Psoas muscle (tissue), 8 donors: ENCODE measurements around the gene METRNL. TPM values are rescaled to one million over a fixed set of nuclear protein-coding genes. Genes with fewer than 3 reads are reported as not detected.
"Not testable (repeated sequence)": the region's sequence is repeated elsewhere in the genome, so short reads cannot be mapped to it uniquely, and the experiment has no call there.

Experiments
- ATAC-seq, 4 donors: fragments of 200-7000 bp; cut with Tn5 transposase; one replicate each; pipeline ENCODE4 v1.9.1; 2020; ENCODE audit warnings: moderate library complexity in 3 of 4, mild to moderate bottlenecking in 2 of 4
- DNase-seq, 2 donors: peaks; one replicate each; pipeline ENCODE4 v3.0.0-alpha.2; 2020
- H3K27ac ChIP-seq: fragments of 200-600 bp; one replicate; pipeline ENCODE4 v1.8.0; 2022
- H3K27me3 ChIP-seq, 3 donors: fragments of 200-600 bp in 1 of 3; one replicate each; pipeline versions ENCODE4 v1.6.1 to v1.8.0; 2013 to 2022; ENCODE audit warnings: low read length in 2 of 3, mild to moderate bottlenecking in 2 of 3, moderate library complexity in 1 of 3; ENCODE audit not compliant: insufficient read depth in 3 of 3
- H3K36me3 ChIP-seq, 2 donors: fragments of 200-600 bp in 1 of 2; one replicate each; pipeline versions ENCODE4 v1.6.1 to v1.8.0; 2013 to 2022; ENCODE audit warnings: low read depth in 1 of 2, mild to moderate bottlenecking in 1 of 2, moderate library complexity in 1 of 2; ENCODE audit not compliant: insufficient read depth in 1 of 2
- H3K4me1 ChIP-seq: fragments of 200-600 bp; one replicate; pipeline ENCODE4 v1.8.0; 2022
- H3K4me3 ChIP-seq: fragments of 200-600 bp; one replicate; pipeline ENCODE4 v1.8.0; 2022; ENCODE audit warnings: mild to moderate bottlenecking
- H3K9me3 ChIP-seq: fragments of 200-600 bp; one replicate; pipeline ENCODE4 v1.8.0; 2022
- CTCF ChIP-seq: fragments of 200-600 bp; IDR thresholded peaks from one replicate; pipeline ENCODE4 v1.8.0; 2022; ENCODE audit warnings: antibody characterized with exemption
- WGBS, 3 donors: extraction: QIAGEN DNeasy Blood & Tissue Kit; methylation state at CpG; one replicate each; pipeline versions ENCODE4 v1.1.6 to v1.1.7; 2013; 5-methylcytosine and 5-hydroxymethylcytosine counted together
- intact Hi-C, 2 donors: fragments of 100-400 bp; cut with DNase I; formaldehyde crosslinking; loops; one replicate each; pipeline versions ENCODE4 v1.11.0 to v1.14.2; 2022
- polyA plus RNA-seq, 3 donors: library from polyadenylated mRNA; stranded (reverse); fragments of 200-250 nt; gene quantifications; one replicate each; pipeline ENCODE4 v1.2.3, GENCODE V29; 2013
- total RNA-seq, 4 donors: library from RNA; stranded (reverse); fragmentation: NEBNext Ultra II Directional in 2 of 4; extraction: Animal tissue kit (Norgen Biotek cat#: 25700) in 2 of 4; gene quantifications; one replicate each; pipeline versions ENCODE4 v1.2.1 to v1.2.4, GENCODE V29; 2021 to 2023
- donor health status: healthy with polysubstance abuse.
- donor health status: DM: no; HTN: no; CAD: no; lungs with moderate emphysema.
- donor health status: Bipolar disorder and iron deficiency.
- donor health status: healthy.
- donor health status: DM: yes; HTN: yes; CAD: no.
- donor health status: DM: no; HTN: no; CAD: no.
- donor health status: DM: no; HTN: no; CAD: no.
- donor health status: DM: yes; HTN: yes; CAD: no.

METRNL gene
- total and polyA plus RNA-seq, 7 donors: 6.7 to 81.7 (median 12.1) TPM

GRCh38 chr17:83054518-83055125, 24.8 kb upstream of the METRNL start:
- intact Hi-C loops: no loop called here
- H3K27me3 ChIP-seq: no peaks in the 10 kb centered on the region
- no peaks in the 10 kb centered on the region for H3K36me3 ChIP-seq
- 88 to 94% (median 90%) methylated on average over 13 of the region's 13 CpGs for WGBS, 3 donors
- DNase-seq (peak in 1 of 2 donors; percentile 31), ATAC-seq (no peak)
- no peak for TF ChIP-seq CTCF
- no peak overlapping the region for H3K27ac ChIP-seq
- peaks cover 25% of the 10 kb centered on the region for H3K4me1 ChIP-seq
- no peak overlapping the region for H3K4me3 ChIP-seq
- H3K9me3 ChIP-seq: no peaks in the 10 kb centered on the region

DNA sequence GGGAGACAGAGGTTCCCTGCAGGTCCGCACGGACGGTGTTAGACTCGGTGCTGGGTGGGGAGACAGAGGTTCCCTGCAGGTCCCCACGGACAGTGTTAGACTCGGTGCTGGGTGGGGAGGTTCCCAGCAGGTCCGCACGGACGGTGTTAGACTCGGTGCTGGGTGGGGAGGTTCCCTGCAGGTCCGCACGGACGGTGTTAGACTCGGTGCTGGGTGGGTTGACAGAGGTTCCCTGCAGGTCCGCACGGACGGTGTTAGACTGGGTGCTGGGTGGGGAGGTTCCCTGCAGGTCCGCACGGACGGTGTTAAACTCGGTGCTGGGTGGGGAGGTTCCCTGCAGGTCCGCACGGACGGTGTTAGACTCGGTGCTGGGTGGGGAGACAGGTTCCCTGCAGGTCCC, 24.2 kb upstream of the METRNL start:
- intact Hi-C loops, H3K9me3 ChIP-seq, H3K4me3 ChIP-seq, H3K27ac ChIP-seq, ATAC-seq, DNase-seq, H3K27me3 ChIP-seq, H3K36me3 ChIP-seq: not testable (repeated sequence)
- H3K4me1 ChIP-seq: peaks cover 25% of the 10 kb centered on the region
- WGBS, 3 donors: 91 to 93% (median 92%) methylated on average over 21 to 25 of the region's 25 CpGs

- no peaks in the 10 kb centered on the region for H3K27me3 ChIP-seq
- 44 to 53% (median 45%) methylated on average over 16 of the region's 16 CpGs for WGBS, 3 donors
- peak overlapping the region; percentile 66 for H3K27ac ChIP-seq
- no peaks in the 10 kb centered on the region for H3K9me3 ChIP-seq
- peak overlapping the region; percentile 0 for H3K4me3 ChIP-seq
- DNase-seq (peak in 1 of 2 donors; percentile 60), ATAC-seq (peak; percentile 25 to 55 (median 49))
- no peak for TF ChIP-seq CTCF
- no peaks in the 10 kb centered on the region for H3K36me3 ChIP-seq
- intact Hi-C loops: no loop called here
- peaks cover 25% of the 10 kb centered on the region for H3K4me1 ChIP-seq
Observed at GRCh38 chr17:83055911-83056582, 23.4 kb upstream of the METRNL start.

DNA sequence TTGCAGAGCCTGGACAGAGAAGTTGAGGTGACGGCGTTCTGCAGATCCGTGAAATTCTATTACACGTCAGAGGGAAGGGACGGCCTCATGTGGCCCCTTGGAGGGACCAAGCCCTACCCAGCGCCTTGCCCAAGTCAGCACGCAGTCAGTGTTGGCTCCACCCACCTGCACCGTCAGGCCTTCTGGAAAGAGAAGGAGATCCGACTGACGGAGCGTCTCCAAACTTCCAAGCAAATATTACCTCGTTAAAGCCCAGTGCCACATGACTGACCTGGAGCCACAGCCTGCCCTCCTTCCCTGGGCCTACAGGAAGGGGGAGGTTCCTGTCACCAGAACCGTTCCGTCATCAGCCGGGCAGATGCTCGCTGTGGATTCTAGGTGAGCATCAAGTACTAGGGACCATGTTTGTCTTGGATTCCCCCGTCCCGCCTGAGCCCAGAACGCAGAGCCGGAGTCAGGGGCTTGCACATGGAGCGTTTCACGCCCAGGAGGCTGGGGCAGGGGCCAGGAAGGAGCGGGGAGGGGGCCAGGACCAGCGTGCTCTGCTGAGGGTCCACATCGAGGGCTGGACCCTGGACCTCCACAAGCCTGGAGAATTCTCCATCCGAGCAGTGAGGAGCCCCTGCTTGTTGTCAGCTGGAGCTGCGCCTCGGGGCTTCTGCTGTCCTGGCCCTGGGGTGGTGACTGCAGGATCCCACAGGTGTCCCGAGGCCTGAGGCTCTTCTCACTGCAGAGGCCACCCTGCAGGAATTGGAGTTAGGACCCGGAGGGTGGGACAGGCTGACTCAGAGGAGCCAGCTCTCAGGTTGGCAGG, 22.6 kb upstream of the METRNL start:
- no peak for TF ChIP-seq CTCF
- no peaks in the 10 kb centered on the region for H3K9me3 ChIP-seq
- WGBS, 3 donors: 55 to 70% (median 55%) methylated on average over 30 of the region's 30 CpGs
- no peak for DNase-seq
- H3K27ac ChIP-seq: peak overlapping the region; percentile 66
- H3K36me3 ChIP-seq: no peaks in the 10 kb centered on the region
- intact Hi-C loops: no loop called here
- peaks cover 25% of the 10 kb centered on the region for H3K4me1 ChIP-seq
- peak overlapping the region; percentile 0 for H3K4me3 ChIP-seq
- ATAC-seq: peak; percentile 11 to 44 (median 26)
- no peaks in the 10 kb centered on the region for H3K27me3 ChIP-seq

- intact Hi-C loops: no loop called here
- WGBS, 3 donors: 84 to 89% (median 86%) methylated on average over 14 of the region's 14 CpGs
- H3K36me3 ChIP-seq: no peaks in the 10 kb centered on the region
- no peak for DNase-seq
- H3K27me3 ChIP-seq: no peaks in the 10 kb centered on the region
- TF ChIP-seq CTCF: no peak
- H3K27ac ChIP-seq: no peak overlapping the region
- no peak overlapping the region for H3K4me3 ChIP-seq
- peaks cover 25% of the 10 kb centered on the region for H3K4me1 ChIP-seq
- no peaks in the 10 kb centered on the region for H3K9me3 ChIP-seq
- ATAC-seq: peak in 1 of 4 donors; percentile 11
Observed at GRCh38 chr17:83057397-83057761, 22.0 kb upstream of the METRNL start.
